WERI-Rb-1 (cell line): ENCODE results near the gene DNAH7.

ENCODE experiments used
- DNase-seq: peaks from one replicate; pipeline ENCODE4 v3.0.0-alpha.2; 2020
- H3K27ac ChIP-seq: fragments of 250-450 bp; sonication (Bioruptor Pico); 2 replicates; pipeline ENCODE4 v1.5.1; 2020; ENCODE audit warnings: mild to moderate bottlenecking, moderate library complexity
- H3K27me3 ChIP-seq: fragments of 250-450 bp; sonication (Bioruptor Pico); 2 replicates; pipeline ENCODE4 v1.5.1; 2021; ENCODE audit warnings: mild to moderate bottlenecking, low read depth, moderate library complexity; ENCODE audit not compliant: insufficient read depth, severe bottlenecking
- H3K36me3 ChIP-seq: fragments of 250-450 bp; sonication (Bioruptor Pico); 2 replicates; pipeline ENCODE4 v1.5.1; 2020; ENCODE audit warnings: mild to moderate bottlenecking, moderate library complexity
- H3K4me3 ChIP-seq: 2 replicates; pipeline ENCODE4 v1.5.1; 2011; ENCODE audit warnings: low read depth, mild to moderate bottlenecking, control low read depth, low read length
- H3K9me3 ChIP-seq: fragments of 250-450 bp; sonication (Bioruptor Pico); 2 replicates; pipeline ENCODE4 v1.5.1; 2021; ENCODE audit warnings: mild to moderate bottlenecking, moderate library complexity; ENCODE audit not compliant: severe bottlenecking
- TF ChIP-seq, protein P1 (sequence below): IDR thresholded peaks from 2 replicates; pipeline ENCODE4 v1.5.1; 2011; ENCODE audit warnings: low read depth, mild to moderate bottlenecking, control low read depth, inconsistent platforms, low read length

The DNAH7 gene

DNA sequence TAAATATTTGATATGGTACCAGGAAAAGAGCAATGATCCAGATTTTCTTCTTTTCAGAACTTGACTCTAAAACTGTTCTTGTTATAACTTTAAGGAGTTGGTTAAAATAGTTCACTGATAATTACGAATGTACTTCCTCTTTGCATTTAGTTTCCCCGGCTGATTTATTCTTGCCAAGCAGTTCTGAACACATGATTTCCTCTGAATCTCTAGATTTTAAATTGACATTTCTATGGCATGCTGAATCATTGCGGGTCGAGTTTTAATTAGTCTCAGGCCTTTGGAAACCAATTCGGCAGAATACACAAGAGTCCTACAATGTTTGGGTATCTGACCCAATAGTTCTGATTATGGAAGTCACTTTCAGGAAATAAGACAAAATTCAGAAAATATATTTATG is 37.3 kb upstream of the DNAH7 start:
- Histone ChIP-seq H3K27me3 (no peaks in the 10 kb centered on the region), H3K27ac (no peak overlapping the region), H3K36me3 (no peaks in the 10 kb centered on the region), H3K9me3 (no peaks in the 10 kb centered on the region), H3K4me3 (no peak overlapping the region)
- TF ChIP-seq, protein P1, sequence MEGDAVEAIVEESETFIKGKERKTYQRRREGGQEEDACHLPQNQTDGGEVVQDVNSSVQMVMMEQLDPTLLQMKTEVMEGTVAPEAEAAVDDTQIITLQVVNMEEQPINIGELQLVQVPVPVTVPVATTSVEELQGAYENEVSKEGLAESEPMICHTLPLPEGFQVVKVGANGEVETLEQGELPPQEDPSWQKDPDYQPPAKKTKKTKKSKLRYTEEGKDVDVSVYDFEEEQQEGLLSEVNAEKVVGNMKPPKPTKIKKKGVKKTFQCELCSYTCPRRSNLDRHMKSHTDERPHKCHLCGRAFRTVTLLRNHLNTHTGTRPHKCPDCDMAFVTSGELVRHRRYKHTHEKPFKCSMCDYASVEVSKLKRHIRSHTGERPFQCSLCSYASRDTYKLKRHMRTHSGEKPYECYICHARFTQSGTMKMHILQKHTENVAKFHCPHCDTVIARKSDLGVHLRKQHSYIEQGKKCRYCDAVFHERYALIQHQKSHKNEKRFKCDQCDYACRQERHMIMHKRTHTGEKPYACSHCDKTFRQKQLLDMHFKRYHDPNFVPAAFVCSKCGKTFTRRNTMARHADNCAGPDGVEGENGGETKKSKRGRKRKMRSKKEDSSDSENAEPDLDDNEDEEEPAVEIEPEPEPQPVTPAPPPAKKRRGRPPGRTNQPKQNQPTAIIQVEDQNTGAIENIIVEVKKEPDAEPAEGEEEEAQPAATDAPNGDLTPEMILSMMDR = no peak
- no peak for DNase-seq

- no peaks in the 10 kb centered on the region for H3K9me3 ChIP-seq
- no peak overlapping the region for H3K4me3 ChIP-seq
- no peak overlapping the region for H3K27ac ChIP-seq
- no peaks in the 10 kb centered on the region for H3K36me3 ChIP-seq
- no peak for DNase-seq
- TF ChIP-seq, protein P1 = no peak
- no peaks in the 10 kb centered on the region for H3K27me3 ChIP-seq
Observed at GRCh38 chr2:196104066-196104465, 35.4 kb upstream of the DNAH7 start.

DNA sequence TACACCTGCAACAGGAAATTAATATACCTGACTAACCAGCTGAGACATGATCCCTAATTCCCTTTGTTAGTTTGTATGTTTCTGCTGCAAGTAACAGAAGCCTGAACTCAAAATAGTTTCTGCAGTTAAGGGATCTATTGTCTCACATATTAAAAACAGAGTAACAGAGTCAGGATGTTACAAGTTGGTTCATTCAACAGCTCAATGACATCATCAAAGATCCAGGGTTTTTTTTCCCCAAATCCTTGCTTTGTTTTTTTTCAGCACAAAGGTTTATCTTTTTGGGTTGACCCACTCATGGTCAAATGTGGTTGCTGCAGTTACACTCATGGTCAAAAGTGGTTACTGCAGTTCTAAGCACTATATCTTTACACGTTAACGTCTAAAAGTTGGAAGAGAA is 35.0 kb upstream of the DNAH7 start:
- H3K36me3 ChIP-seq = no peaks in the 10 kb centered on the region
- H3K27ac ChIP-seq = no peak overlapping the region
- DNase-seq = no peak
- H3K4me3 ChIP-seq = no peak overlapping the region
- H3K9me3 ChIP-seq = no peaks in the 10 kb centered on the region
- H3K27me3 ChIP-seq = no peaks in the 10 kb centered on the region
- TF ChIP-seq, protein P1 = no peak

- no peak for DNase-seq
- Histone ChIP-seq H3K27me3 (no peaks in the 10 kb centered on the region), H3K27ac (no peak overlapping the region), H3K4me3 (no peak overlapping the region), H3K9me3 (no peaks in the 10 kb centered on the region), H3K36me3 (no peaks in the 10 kb centered on the region)
- TF ChIP-seq, protein P1 = no peak
Observed at GRCh38 chr2:196101325-196101991, 32.8 kb upstream of the DNAH7 start.

GRCh38 chr2:196099916-196100315 is 31.3 kb upstream of the DNAH7 start:
- H3K4me3 ChIP-seq = no peak overlapping the region
- H3K27me3 ChIP-seq = no peaks in the 10 kb centered on the region
- no peak for DNase-seq
- no peak overlapping the region for H3K27ac ChIP-seq
- TF ChIP-seq, protein P1 = no peak
- no peaks in the 10 kb centered on the region for H3K36me3 ChIP-seq
- H3K9me3 ChIP-seq = no peaks in the 10 kb centered on the region
